ENCODE measurements around the gene THADA.
"Not testable (repeated sequence)": the region's sequence is repeated elsewhere in the genome, so short reads cannot be mapped to it uniquely, and the experiment has no call there.

THADA gene

GRCh38 chr2:43288417-43289305 lies 307.2 kb downstream of the THADA start:
- H3K27ac Mint-ChIP-seq = no peak overlapping the region
- H3K9me3 Mint-ChIP-seq (ENCODE audit: low read depth) = peaks cover 7% of the 10 kb centered on the region
- no peaks in the 10 kb centered on the region for H3K27me3 Mint-ChIP-seq
- H3K4me3 Mint-ChIP-seq = no peak overlapping the region
- H3K4me1 Mint-ChIP-seq (ENCODE audit: low read depth) = peaks cover 8% of the 10 kb centered on the region
- H3K36me3 Mint-ChIP-seq = peaks cover 63% of the 10 kb centered on the region

GRCh38 chr2:43285987-43286386 lies 309.9 kb downstream of the THADA start:
- peaks cover 7% of the 10 kb centered on the region for H3K9me3 Mint-ChIP-seq (ENCODE audit: low read depth)
- H3K27ac Mint-ChIP-seq = no peak overlapping the region
- H3K36me3 Mint-ChIP-seq = peaks cover 66% of the 10 kb centered on the region
- no peaks in the 10 kb centered on the region for H3K4me1 Mint-ChIP-seq (ENCODE audit: low read depth)
- no peak overlapping the region for H3K4me3 Mint-ChIP-seq
- no peaks in the 10 kb centered on the region for H3K27me3 Mint-ChIP-seq

GRCh38 chr2:43284967-43285366 lies 310.9 kb downstream of the THADA start:
- H3K36me3 Mint-ChIP-seq = peaks cover 65% of the 10 kb centered on the region
- no peaks in the 10 kb centered on the region for H3K4me1 Mint-ChIP-seq (ENCODE audit: low read depth)
- no peak overlapping the region for H3K4me3 Mint-ChIP-seq
- H3K9me3 Mint-ChIP-seq (ENCODE audit: low read depth) = peaks cover 7% of the 10 kb centered on the region
- no peaks in the 10 kb centered on the region for H3K27me3 Mint-ChIP-seq
- no peak overlapping the region for H3K27ac Mint-ChIP-seq

GRCh38 chr2:43284347-43284746 lies 311.5 kb downstream of the THADA start:
- H3K9me3 Mint-ChIP-seq (ENCODE audit: low read depth); H3K4me3 Mint-ChIP-seq; H3K4me1 Mint-ChIP-seq (ENCODE audit: low read depth); H3K27ac Mint-ChIP-seq; H3K27me3 Mint-ChIP-seq: not testable (repeated sequence)
- H3K36me3 Mint-ChIP-seq = peaks cover 65% of the 10 kb centered on the region

- H3K27ac Mint-ChIP-seq = no peak overlapping the region
- peaks cover 46% of the 10 kb centered on the region for H3K36me3 Mint-ChIP-seq
- no peak overlapping the region for H3K4me3 Mint-ChIP-seq
- H3K4me1 Mint-ChIP-seq (ENCODE audit: low read depth) = no peaks in the 10 kb centered on the region
- no peaks in the 10 kb centered on the region for H3K27me3 Mint-ChIP-seq
- H3K9me3 Mint-ChIP-seq (ENCODE audit: low read depth) = peaks cover 7% of the 10 kb centered on the region
Observed at GRCh38 chr2:43280994-43281393, 314.8 kb downstream of the THADA start.

GRCh38 chr2:43279317-43279840 lies 316.5 kb downstream of the THADA start:
- Mint-ChIP-seq H3K27me3 (no peaks in the 10 kb centered on the region), H3K4me3 (no peak overlapping the region), H3K27ac (no peak overlapping the region), H3K4me1 (ENCODE audit: low read depth) (no peaks in the 10 kb centered on the region), H3K9me3 (ENCODE audit: low read depth) (no peaks in the 10 kb centered on the region), H3K36me3 (peaks cover 34% of the 10 kb centered on the region)

GRCh38 chr2:43278564-43279220 lies 317.1 kb downstream of the THADA start:
- H3K9me3 Mint-ChIP-seq (ENCODE audit: low read depth) = no peaks in the 10 kb centered on the region
- H3K27ac Mint-ChIP-seq = peak overlapping the region; percentile 41
- no peaks in the 10 kb centered on the region for H3K27me3 Mint-ChIP-seq
- peaks cover 3% of the 10 kb centered on the region for H3K4me1 Mint-ChIP-seq (ENCODE audit: low read depth)
- H3K4me3 Mint-ChIP-seq = no peak overlapping the region
- peaks cover 32% of the 10 kb centered on the region for H3K36me3 Mint-ChIP-seq

- no peaks in the 10 kb centered on the region for H3K27me3 Mint-ChIP-seq
- no peak overlapping the region for H3K27ac Mint-ChIP-seq
- H3K4me3 Mint-ChIP-seq = no peak overlapping the region
- H3K4me1 Mint-ChIP-seq (ENCODE audit: low read depth) = peaks cover 3% of the 10 kb centered on the region
- peaks cover 21% of the 10 kb centered on the region for H3K36me3 Mint-ChIP-seq
- H3K9me3 Mint-ChIP-seq (ENCODE audit: low read depth) = no peaks in the 10 kb centered on the region
Observed at GRCh38 chr2:43276962-43277391, 318.9 kb downstream of the THADA start.

GRCh38 chr2:43276266-43276941 lies 319.4 kb downstream of the THADA start:
- no peaks in the 10 kb centered on the region for H3K9me3 Mint-ChIP-seq (ENCODE audit: low read depth)
- H3K27ac Mint-ChIP-seq = no peak overlapping the region
- peaks cover 22% of the 10 kb centered on the region for H3K36me3 Mint-ChIP-seq
- no peaks in the 10 kb centered on the region for H3K27me3 Mint-ChIP-seq
- peaks cover 3% of the 10 kb centered on the region for H3K4me1 Mint-ChIP-seq (ENCODE audit: low read depth)
- H3K4me3 Mint-ChIP-seq = no peak overlapping the region

- H3K4me1 Mint-ChIP-seq (ENCODE audit: low read depth) = peaks cover 3% of the 10 kb centered on the region
- peaks cover 14% of the 10 kb centered on the region for H3K36me3 Mint-ChIP-seq
- no peaks in the 10 kb centered on the region for H3K9me3 Mint-ChIP-seq (ENCODE audit: low read depth)
- H3K27ac Mint-ChIP-seq = no peak overlapping the region
- no peaks in the 10 kb centered on the region for H3K27me3 Mint-ChIP-seq
- no peak overlapping the region for H3K4me3 Mint-ChIP-seq
Observed at GRCh38 chr2:43274721-43275120, 321.1 kb downstream of the THADA start.

- Mint-ChIP-seq H3K9me3 (ENCODE audit: low read depth) (no peaks in the 10 kb centered on the region), H3K4me3 (no peak overlapping the region), H3K36me3 (peaks cover 14% of the 10 kb centered on the region), H3K4me1 (ENCODE audit: low read depth) (peaks cover 3% of the 10 kb centered on the region), H3K27ac (peak overlapping the region; percentile 11), H3K27me3 (no peaks in the 10 kb centered on the region)
Observed at GRCh38 chr2:43274055-43274454, 321.8 kb downstream of the THADA start.

- H3K36me3 Mint-ChIP-seq = peaks cover 13% of the 10 kb centered on the region
- no peaks in the 10 kb centered on the region for H3K27me3 Mint-ChIP-seq
- H3K9me3 Mint-ChIP-seq (ENCODE audit: low read depth) = no peaks in the 10 kb centered on the region
- peaks cover 3% of the 10 kb centered on the region for H3K4me1 Mint-ChIP-seq (ENCODE audit: low read depth)
- H3K4me3 Mint-ChIP-seq = no peak overlapping the region
- H3K27ac Mint-ChIP-seq = peak overlapping the region; percentile 11
Observed at GRCh38 chr2:43273529-43273928, 322.3 kb downstream of the THADA start.

- peaks cover 3% of the 10 kb centered on the region for H3K4me1 Mint-ChIP-seq (ENCODE audit: low read depth)
- H3K27ac Mint-ChIP-seq = no peak overlapping the region
- no peaks in the 10 kb centered on the region for H3K9me3 Mint-ChIP-seq (ENCODE audit: low read depth)
- no peaks in the 10 kb centered on the region for H3K27me3 Mint-ChIP-seq
- H3K36me3 Mint-ChIP-seq = peaks cover 13% of the 10 kb centered on the region
- no peak overlapping the region for H3K4me3 Mint-ChIP-seq
Observed at GRCh38 chr2:43270930-43271615, 324.8 kb downstream of the THADA start.

GRCh38 chr2:43270461-43270860 lies 325.4 kb downstream of the THADA start:
- Mint-ChIP-seq H3K27ac (no peak overlapping the region), H3K4me1 (ENCODE audit: low read depth) (peaks cover 3% of the 10 kb centered on the region), H3K27me3 (no peaks in the 10 kb centered on the region), H3K4me3 (no peak overlapping the region), H3K36me3 (peaks cover 13% of the 10 kb centered on the region), H3K9me3 (ENCODE audit: low read depth) (no peaks in the 10 kb centered on the region)

Data from activated naive CD8-positive, alpha-beta T cell (primary cell).